HG03342 (cell line): ENCODE measurements around the gene CSNK2B.
A peak's percentile ranks its signal among the peaks of the same experiment; 100 is the strongest.

Experiments
- ATAC-seq: cut with Tn5 transposase; IDR thresholded peaks from one replicate; pipeline ENCODE4 v1.9.1; 2021; ENCODE audit warnings: mild to moderate bottlenecking, moderate library complexity; ENCODE audit not compliant: unreplicated experiment

The CSNK2B gene

GRCh38 chr6:31636698-31637596 lies 28.9 kb upstream of the CSNK2B start:
- no peak for ATAC-seq

GRCh38 chr6:31639043-31639442 lies 26.8 kb upstream of the CSNK2B start:
- ATAC-seq: no peak

GRCh38 chr6:31639449-31639861 lies 26.4 kb upstream of the CSNK2B start:
- ATAC-seq: no peak

GRCh38 chr6:31640612-31641011 lies 25.3 kb upstream of the CSNK2B start:
- ATAC-seq: no peak

GRCh38 chr6:31641370-31641769 lies 24.5 kb upstream of the CSNK2B start:
- no peak for ATAC-seq

GRCh38 chr6:31642798-31643570 lies 22.9 kb upstream of the CSNK2B start:
- ATAC-seq: no peak

GRCh38 chr6:31643818-31644454 lies 21.9 kb upstream of the CSNK2B start:
- ATAC-seq: no peak

GRCh38 chr6:31645325-31645724 lies 20.6 kb upstream of the CSNK2B start:
- ATAC-seq: no peak

GRCh38 chr6:31651602-31652191 lies 14.2 kb upstream of the CSNK2B start:
- no peak for ATAC-seq

- peak; percentile 60 for ATAC-seq
Measured at GRCh38 chr6:31652925-31653724, 12.8 kb upstream of the CSNK2B start.

GRCh38 chr6:31654574-31655348 lies 11.1 kb upstream of the CSNK2B start:
- no peak for ATAC-seq

GRCh38 chr6:31655349-31656237 lies 10.3 kb upstream of the CSNK2B start, which contains the start of gene APOM:
Gene APOM, plus strand, starts transcription at chr6:31655894. Its CDS starts 73 bp downstream, at chr6:31655967.
- ATAC-seq: no peak

GRCh38 chr6:31657406-31658157 lies 8.3 kb upstream of the CSNK2B start:
- ATAC-seq: no peak

- ATAC-seq: no peak
Measured at GRCh38 chr6:31658158-31658688, 7.7 kb upstream of the CSNK2B start.

- no peak for ATAC-seq
Measured at GRCh38 chr6:31658983-31659648, 6.8 kb upstream of the CSNK2B start.

- peak; percentile 12 for ATAC-seq
Measured at GRCh38 chr6:31659649-31660380, 6.1 kb upstream of the CSNK2B start.
